ENCODE measurements around the gene NR4A3. TPM values are rescaled to one million over a fixed set of nuclear protein-coding genes. Genes with fewer than 3 reads are reported as not detected.
A peak's percentile ranks its signal among the peaks of the same experiment; 100 is the strongest.

The NR4A3 gene
- total and polyA plus RNA-seq, 9 of the 15 experiments (the other 6 are each of a cell fraction or from before 2014, with no cell fraction given), result 0.04 to 0.07 TPM; not detected in 7

DNA sequence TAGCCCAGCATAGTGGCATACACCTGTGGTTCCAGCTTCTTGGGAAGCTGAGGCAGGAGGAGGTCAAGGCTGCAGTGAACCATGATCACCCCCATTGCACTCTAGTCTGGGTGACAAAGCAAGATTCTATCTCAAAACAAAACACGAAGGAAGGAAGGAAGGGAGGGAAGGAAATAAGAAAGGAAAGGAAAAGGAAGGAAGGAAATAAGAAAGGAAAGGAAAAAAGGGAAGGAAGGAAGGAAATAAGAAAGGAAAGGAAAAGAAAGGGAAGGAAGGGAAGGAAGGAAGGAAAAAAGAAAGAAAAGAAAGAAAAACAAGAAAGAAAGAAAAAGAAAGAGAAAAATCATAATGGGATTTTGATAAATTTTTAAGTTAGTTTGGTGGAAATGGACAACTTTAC lies 81.7 kb downstream of the NR4A3 start:
- Histone ChIP-seq H3K4me2 (ENCODE audit: insufficient read depth, low read length) (no peak overlapping the region), H3K27ac (ENCODE audit: extremely low read depth, low read depth, low read length) (no peak overlapping the region), H4K20me1 (replicated peaks; ENCODE audit: control insufficient read depth, insufficient read depth, low read length) (no peaks in the 10 kb centered on the region), H3K9ac (ENCODE audit: insufficient read depth in 1 of 2, low read depth in 2 of 2, low read length in 2 of 2) (no peak overlapping the region), H3K9me3 (replicated peaks; ENCODE audit: control insufficient read depth, insufficient read depth, low read depth, low read length) (no peaks in the 10 kb centered on the region), H3K36me3 (ENCODE audit: control insufficient read depth, insufficient read depth, low read length) (no peaks in the 10 kb centered on the region), H3K4me1 (replicated peaks in 1 of 2; ENCODE audit: control insufficient read depth in 2 of 2, insufficient read depth in 2 of 2, low read length in 2 of 2) (peaks cover 0 to 6% of the 10 kb centered on the region in 2 experiments; a peak in 2 of 5 replicates), H3K9me1 (ENCODE audit: control insufficient read depth, insufficient read depth, low read length) (no peaks in the 10 kb centered on the region), H3K4me3 (no peak overlapping the region), H2AFZ (ENCODE audit: low read depth, low read length) (no peak overlapping the region), H3K27me3 (ENCODE audit: control insufficient read depth in 2 of 2, insufficient read depth in 2 of 2, low read length in 2 of 2) (no peaks in the 10 kb centered on the region), H3K79me2 (ENCODE audit: control insufficient read depth, insufficient read depth, low read length) (peaks cover 18% of the 10 kb centered on the region; the same call in 2 of the 3 replicates)
- CTCF ChIA-PET (ENCODE audit: low intra/inter-chr PET ratio), result no interaction called here
- DNase-seq (ENCODE audit: extremely low read depth in 1 of 4, low spot score in 3 of 4) (no peak), FAIRE-seq (no peak), ATAC-seq (no peak)
- in situ Hi-C loops (cut with MboI), result no loop called here
- POLR2A ChIA-PET, result interaction anchor here (0.6 kb wide), 1 partner anchor 11 kb away, joined by 4 read pairs; no protein-coding TSS in a partner anchor
- intact Hi-C loops (cut with micrococcal nuclease), result no loop called here
- WGBS (ENCODE audit: insufficient coverage, low coverage, missing lambda C conversion rate), result 0% methylated on average over 1 of the region's 1 CpG
- no TSS peak for BruUV-seq (replicated peaks)
- TF ChIP-seq, protein P1, sequence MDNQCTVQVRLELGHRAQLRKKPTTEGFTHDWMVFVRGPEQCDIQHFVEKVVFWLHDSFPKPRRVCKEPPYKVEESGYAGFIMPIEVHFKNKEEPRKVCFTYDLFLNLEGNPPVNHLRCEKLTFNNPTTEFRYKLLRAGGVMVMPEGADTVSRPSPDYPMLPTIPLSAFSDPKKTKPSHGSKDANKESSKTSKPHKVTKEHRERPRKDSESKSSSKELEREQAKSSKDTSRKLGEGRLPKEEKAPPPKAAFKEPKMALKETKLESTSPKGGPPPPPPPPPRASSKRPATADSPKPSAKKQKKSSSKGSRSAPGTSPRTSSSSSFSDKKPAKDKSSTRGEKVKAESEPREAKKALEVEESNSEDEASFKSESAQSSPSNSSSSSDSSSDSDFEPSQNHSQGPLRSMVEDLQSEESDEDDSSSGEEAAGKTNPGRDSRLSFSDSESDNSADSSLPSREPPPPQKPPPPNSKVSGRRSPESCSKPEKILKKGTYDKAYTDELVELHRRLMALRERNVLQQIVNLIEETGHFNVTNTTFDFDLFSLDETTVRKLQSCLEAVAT (IDR thresholded peaks at IDR 0.05), result 0 out of 4 replicates have a peak, but pooled peaks of 1 of the 2 experiments have one; percentile 23
- TF ChIP-seq RBM15 (IDR thresholded peaks at IDR 0.05; ENCODE audit: insufficient read depth, low read length) (no peak), CHD7 (IDR thresholded peaks at IDR 0.05; ENCODE audit: low read depth, low read length) (no peak), SRSF3 (IDR thresholded peaks at IDR 0.05; ENCODE audit: insufficient read depth, low read length) (no peak), LARP7 (IDR thresholded peaks at IDR 0.05) (0 out of 2 replicates have a peak, but pooled peaks have one; percentile 20), ZNF316 (IDR thresholded peaks at IDR 0.05) (peak; percentile 48; the same call in 1 of the 2 replicates), XRCC5 (IDR thresholded peaks at IDR 0.05; ENCODE audit: low read depth, low read length) (no peak), DMBX1 (CRISPR knock-in tag; IDR thresholded peaks at IDR 0.05; ENCODE audit: borderline replicate concordance) (no peak), ARID1B (IDR thresholded peaks at IDR 0.05) (peak; percentile 52; the same call in 1 of the 2 replicates), HLTF (IDR thresholded peaks at IDR 0.05) (peak; percentile 70; the same call in 1 of the 2 replicates), POLR3A (IDR thresholded peaks at IDR 0.05; ENCODE audit: borderline replicate concordance, extremely low read depth, insufficient read depth, insufficient read length) (no peak)
